HepG2 (cell line): Measurements from ENCODE around the gene ZNF184. TPM values are rescaled to one million over a fixed set of nuclear protein-coding genes. Genes with fewer than 3 reads are reported as not detected.
A peak's percentile ranks its signal among the peaks of the same experiment; 100 is the strongest.

Source experiments
- ARNTL ChIP-seq: sonication (generic); formaldehyde crosslinking; IDR thresholded peaks from 2 replicates; pipeline ENCODE4 v1.4.0; 2020; ENCODE audit warnings: mild to moderate bottlenecking, missing genetic modification reagents
- ATF5 ChIP-seq: sonication (generic); formaldehyde crosslinking; IDR thresholded peaks from 2 replicates; pipeline ENCODE4 v1.4.0; 2020; ENCODE audit warnings: mild to moderate bottlenecking, low read depth, missing genetic modification reagents
- BCL6 ChIP-seq: IDR thresholded peaks from 2 replicates; pipeline ENCODE4 v1.6.1; 2016; ENCODE audit warnings: missing genetic modification reagents, missing compliant biosample characterization
- CBX1 ChIP-seq: IDR thresholded peaks from one replicate; pipeline ENCODE4 v1.6.1; 2016; ENCODE audit warnings: antibody characterized with exemption, low read depth
- GMEB1 ChIP-seq: sonication (generic); formaldehyde crosslinking; IDR thresholded peaks from 2 replicates; pipeline ENCODE4 v1.5.1; 2020; ENCODE audit warnings: missing genetic modification reagents, mild to moderate bottlenecking, borderline replicate concordance
- HNF1A ChIP-seq, 2 experiments: sonication (generic) in 1 of 2; formaldehyde crosslinking in 1 of 2; IDR thresholded peaks; 2 replicates each; pipeline versions ENCODE4 v1.4.0 to v1.6.1; 2016 to 2020; ENCODE audit warnings: borderline replicate concordance in 1 of 2, low read depth in 1 of 2, mild to moderate bottlenecking in 1 of 2, missing genetic modification reagents in 1 of 2
- MXI1 ChIP-seq: IDR thresholded peaks from 3 replicates; pipeline ENCODE4 v1.6.1; 2012; ENCODE audit warnings: low read depth, low read length, inconsistent platforms, borderline replicate concordance
- RBFOX2 ChIP-seq: fragments of 200-400 bp; formaldehyde crosslinking; IDR thresholded peaks from 2 replicates; pipeline ENCODE4 v1.6.1; 2017; ENCODE audit warnings: low read depth, mild to moderate bottlenecking, low read length
- SMC3 ChIP-seq: IDR thresholded peaks from 2 replicates; pipeline ENCODE4 v1.6.1; 2011; ENCODE audit warnings: low read length, improper control_type of control experiment
- TERF1 ChIP-seq: sonication (generic); formaldehyde crosslinking; IDR thresholded peaks from 2 replicates; pipeline ENCODE4 v1.8.0; 2022; ENCODE audit warnings: mild to moderate bottlenecking, missing genetic modification reagents, moderate library complexity
- THYN1 ChIP-seq: sonication (generic); formaldehyde crosslinking; IDR thresholded peaks from 2 replicates; pipeline ENCODE4 v1.8.1; 2023; ENCODE audit warnings: low read depth, mild to moderate bottlenecking, moderate library complexity, missing genetic modification reagents, borderline replicate concordance
- XRCC5 ChIP-seq: fragments of 200-400 bp; formaldehyde crosslinking; optimal IDR thresholded peaks from 2 replicates; pipeline ENCODE3; 2017; ENCODE audit warnings: mild to moderate bottlenecking, low read length
- ZNF18 ChIP-seq: sonication (generic); formaldehyde crosslinking; IDR thresholded peaks from 2 replicates; pipeline ENCODE4 v1.8.0; 2022; ENCODE audit warnings: mild to moderate bottlenecking, missing genetic modification reagents; ENCODE audit not compliant: insufficient replicate concordance
- ZNF639 ChIP-seq: conservative IDR thresholded peaks from 2 replicates; pipeline ENCODE4 v1.6.1; 2018; ENCODE audit warnings: missing genetic modification reagents
- ZNF749 ChIP-seq: sonication (generic); formaldehyde crosslinking; IDR thresholded peaks from 2 replicates; pipeline ENCODE4 v1.8.0; 2022; ENCODE audit warnings: mild to moderate bottlenecking, missing genetic modification reagents, moderate library complexity, borderline replicate concordance
- ZNF75D ChIP-seq: sonication (generic); formaldehyde crosslinking; IDR thresholded peaks from 2 replicates; pipeline ENCODE4 v1.8.1; 2023; ENCODE audit warnings: missing genetic modification reagents, mild to moderate bottlenecking, borderline replicate concordance
- ZSCAN29 ChIP-seq: sonication (generic); formaldehyde crosslinking; conservative IDR thresholded peaks from 2 replicates; pipeline ENCODE4 v1.4.0; 2020; ENCODE audit warnings: mild to moderate bottlenecking, missing genetic modification reagents
- polyA plus RNA-seq, 8 experiments: library from polyadenylated mRNA; depleted of rRNA in 3 of 8; stranded (reverse) in 7 of 8; unstranded in 1 of 8; fragments of >200 nt; fragmentation: Illumina TruSeq in 4 of 8; extraction: Trizol in 4 of 8; gene quantifications; 2 replicates each; pipeline versions ENCODE4 v1.2.1 to v1.2.3, GENCODE V29; 2011 to 2016; ENCODE audit warnings: low read depth in 4 of 8, missing spikeins in 1 of 8, mixed read lengths in 1 of 8; ENCODE audit not compliant: insufficient read depth in 1 of 8
- total RNA-seq, 5 experiments: library from RNA; depleted of rRNA; stranded (reverse); fragments of >200 nt; fragmentation: Illumina TruSeq; extraction: Trizol; gene quantifications; 2 replicates each; pipeline ENCODE4 v1.2.3, GENCODE V29; 2016; ENCODE audit warnings: low read depth in 1 of 5

ZNF184 gene
- total and polyA plus RNA-seq, 2 of the 13 experiments (the other 11 are each of a cell fraction or from before 2014, with no cell fraction given), result 2.1 to 10.1 TPM

- TF ChIP-seq MXI1 (0 out of 3 replicates have a peak, but pooled peaks have one; percentile 30), ARNTL (no peak), SMC3 (no peak), GMEB1 (CRISPR knock-in tag) (no peak; the same call in 1 of the 2 replicates), THYN1 (CRISPR knock-in tag) (no peak), RBFOX2 (no peak), BCL6 (CRISPR knock-in tag) (0 out of 2 replicates have a peak, but pooled peaks have one; percentile 20), ATF5 (CRISPR knock-in tag) (no peak), ZNF18 (CRISPR knock-in tag) (no peak), ZNF749 (CRISPR knock-in tag) (no peak), XRCC5 (peak; percentile 36), CBX1 (peak; percentile 72), ZNF75D (CRISPR knock-in tag) (no peak), TERF1 (no peak), HNF1A (IDR thresholded peaks at IDR 0.05; ENCODE audit: low read depth) (no peak), HNF1A (CRISPR knock-in tag; IDR thresholded peaks at IDR 0.05; ENCODE audit: borderline replicate concordance) (no peak), ZSCAN29 (CRISPR knock-in tag) (0 out of 2 replicates have a peak, but pooled peaks have one; percentile 69), ZNF639 (no peak)
Measured at GRCh38 chr6:27478706-27479318, 5.9 kb upstream of the ZNF184 start (continued).
